Measurements from ENCODE around the gene OTOF. TPM values are rescaled to one million over a fixed set of nuclear protein-coding genes. Genes with fewer than 3 reads are reported as not detected.

The OTOF gene
- total RNA-seq, 1 donor = 0.27 TPM

- no peak for DNase-seq (ENCODE audit: low read depth in 2 of 3, low spot score in 2 of 3)
Observed at GRCh38 chr2:26454561-26455001, 23.3 kb downstream of the OTOF start.

- no peak for DNase-seq (ENCODE audit: low read depth in 2 of 3, low spot score in 2 of 3)
Observed at GRCh38 chr2:26453421-26454329, 24.2 kb downstream of the OTOF start.

DNA sequence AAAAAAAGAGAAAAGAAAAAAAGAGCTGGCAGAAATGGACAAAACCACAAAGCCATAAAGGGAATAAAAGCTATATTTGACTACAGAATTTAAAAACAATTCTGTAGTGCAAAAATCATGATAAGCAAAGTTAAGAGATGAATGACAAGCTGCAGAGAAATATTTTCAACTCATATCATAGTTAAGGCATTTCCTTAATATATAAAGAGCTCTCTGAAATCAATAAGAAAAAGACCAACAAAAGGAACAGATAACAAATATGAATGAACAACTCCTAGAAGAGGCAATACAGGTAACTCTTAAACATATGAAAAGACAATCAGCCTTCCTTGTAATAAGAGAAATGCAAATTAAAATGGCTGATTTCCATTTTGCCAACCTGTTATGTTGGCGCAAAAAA lies 26.2 kb downstream of the OTOF start:
- DNase-seq (ENCODE audit: low read depth in 2 of 3, low spot score in 2 of 3) = no peak

GRCh38 chr2:26450031-26450635 lies 27.8 kb downstream of the OTOF start:
- no peak for DNase-seq (ENCODE audit: low read depth in 2 of 3, low spot score in 2 of 3)

DNA sequence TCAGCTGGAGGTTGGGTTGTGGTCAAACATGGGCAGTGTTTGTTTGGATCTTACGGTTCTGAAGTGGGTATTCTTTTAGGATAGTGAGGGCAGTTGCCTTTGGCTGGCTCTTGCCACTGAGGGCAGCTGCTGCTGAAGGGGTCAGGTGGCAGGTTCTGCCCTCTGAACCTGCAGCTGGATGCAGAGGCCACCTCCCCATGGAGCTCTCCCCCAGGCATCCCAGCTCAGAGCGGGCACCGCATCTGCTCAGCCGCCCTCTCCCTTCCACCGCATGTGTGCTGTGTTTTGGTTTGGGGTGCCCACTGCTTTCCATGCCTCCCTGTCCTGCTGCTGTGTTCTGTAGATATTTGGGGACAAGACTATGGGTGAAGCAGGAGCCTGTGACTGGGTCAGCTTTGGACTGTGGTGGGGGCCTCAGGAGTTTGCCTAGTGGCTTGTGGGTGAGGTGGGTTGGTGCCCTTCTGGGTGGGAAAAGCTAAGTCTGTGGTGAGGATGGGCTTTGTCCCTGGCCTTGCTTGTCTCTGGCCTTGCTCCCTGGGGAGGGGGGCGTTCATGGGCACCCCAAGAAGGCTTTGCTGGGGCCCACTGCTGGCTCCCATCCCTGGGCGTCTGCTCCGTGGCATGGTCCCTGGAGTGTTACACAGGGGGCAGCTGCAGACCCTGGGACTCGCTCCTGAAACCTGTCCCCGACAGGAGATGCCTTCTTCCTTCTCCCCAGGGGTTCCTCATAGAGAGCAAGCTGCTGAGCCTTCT lies 28.5 kb downstream of the OTOF start:
- DNase-seq (ENCODE audit: low read depth in 2 of 3, low spot score in 2 of 3) = no peak

GRCh38 chr2:26448651-26449050 lies 29.3 kb downstream of the OTOF start:
- no peak for DNase-seq (ENCODE audit: low read depth in 2 of 3, low spot score in 2 of 3)

GRCh38 chr2:26444236-26444635 lies 33.7 kb downstream of the OTOF start:
- DNase-seq (ENCODE audit: low read depth in 2 of 3, low spot score in 2 of 3) = no peak

GRCh38 chr2:26442707-26443106 lies 35.2 kb downstream of the OTOF start:
- DNase-seq (ENCODE audit: low read depth in 2 of 3, low spot score in 2 of 3) = no peak

DNA sequence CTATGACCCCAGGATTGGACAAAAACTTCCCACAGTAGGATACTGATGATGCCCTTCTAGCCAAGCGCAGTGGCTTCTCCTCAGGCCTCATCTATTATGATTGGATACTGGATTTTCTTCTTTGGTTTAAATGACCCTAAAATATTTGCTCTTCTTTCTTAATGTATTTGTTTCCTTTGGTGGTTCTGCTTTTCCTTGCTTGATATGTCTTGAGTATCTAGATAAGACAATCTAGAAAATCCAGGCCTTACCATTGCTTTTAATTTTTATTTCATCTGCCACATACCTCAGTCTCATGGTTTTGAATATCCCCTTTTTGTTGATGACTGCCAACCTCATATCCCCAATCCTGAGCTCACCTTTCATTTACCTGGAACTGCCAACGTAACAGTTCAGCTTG lies 35.6 kb downstream of the OTOF start:
- DNase-seq (ENCODE audit: low read depth in 2 of 3, low spot score in 2 of 3) = peak in 1 of 3 donors; percentile 41

DNA sequence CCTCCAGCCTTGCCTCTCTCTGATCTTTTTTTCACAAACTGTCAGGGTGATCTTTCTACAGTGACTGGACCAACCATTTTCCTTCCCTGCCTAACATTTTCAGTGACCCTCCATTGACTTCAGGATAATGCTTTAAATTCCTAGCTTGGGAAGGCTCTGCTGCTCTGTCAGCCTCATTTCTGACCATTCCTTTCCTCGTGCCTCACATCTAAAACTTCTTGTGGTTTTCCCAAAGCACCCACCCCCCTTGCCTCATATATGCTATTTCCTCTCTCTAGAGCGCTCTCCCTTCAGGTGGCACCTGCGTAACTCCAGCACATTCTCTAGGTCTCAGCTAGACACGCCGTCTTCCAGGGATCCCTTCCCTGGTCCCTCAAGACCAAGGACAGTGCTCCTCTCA lies 39.0 kb downstream of the OTOF start:
- no peak for DNase-seq (ENCODE audit: low read depth in 2 of 3, low spot score in 2 of 3)

- DNase-seq (ENCODE audit: low read depth in 2 of 3, low spot score in 2 of 3) = no peak
Observed at GRCh38 chr2:26438526-26438925, 39.4 kb downstream of the OTOF start.

DNA sequence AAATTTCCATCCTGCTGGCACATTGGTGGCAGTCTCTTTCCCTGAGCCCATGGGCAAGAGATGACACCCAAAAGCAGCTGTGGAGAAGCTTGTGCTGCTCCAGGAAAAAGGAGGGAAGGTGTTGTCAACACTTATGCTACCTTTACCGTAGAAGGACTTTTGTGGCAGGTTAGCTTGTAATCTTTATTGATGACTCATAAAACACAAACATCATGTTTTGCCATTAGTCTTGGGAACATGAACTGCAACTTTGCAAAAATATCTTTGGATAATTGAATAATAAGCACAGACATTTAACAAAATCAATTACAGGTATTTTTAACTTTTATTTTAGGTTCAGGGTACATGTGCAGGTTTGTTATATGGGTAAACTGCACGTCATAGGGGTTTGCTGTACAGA lies 42.8 kb downstream of the OTOF start:
- DNase-seq (ENCODE audit: low read depth in 2 of 3, low spot score in 2 of 3) = no peak

DNA sequence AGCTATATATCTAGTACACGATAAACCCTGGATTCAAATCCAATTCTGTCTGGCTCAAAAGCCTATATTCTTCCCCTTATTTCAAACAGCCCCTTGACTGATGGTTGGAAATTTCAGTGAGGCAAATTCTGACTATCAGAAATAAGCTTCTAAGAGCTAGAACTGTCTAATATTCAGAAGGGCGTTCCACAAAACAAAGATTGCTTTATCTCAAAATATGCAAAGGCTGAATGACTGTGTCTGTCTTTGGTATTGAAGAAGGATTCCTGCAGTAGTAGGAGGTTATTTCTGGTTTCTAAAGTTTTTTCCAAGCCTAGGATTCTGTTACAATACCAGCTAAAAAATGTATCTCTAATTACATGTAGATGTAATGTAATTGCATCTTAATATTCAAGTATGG lies 45.1 kb downstream of the OTOF start:
- DNase-seq (ENCODE audit: low read depth in 2 of 3, low spot score in 2 of 3) = no peak

- no peak for DNase-seq (ENCODE audit: low read depth in 2 of 3, low spot score in 2 of 3)
Observed at GRCh38 chr2:26432363-26432762, 45.6 kb downstream of the OTOF start.

DNA sequence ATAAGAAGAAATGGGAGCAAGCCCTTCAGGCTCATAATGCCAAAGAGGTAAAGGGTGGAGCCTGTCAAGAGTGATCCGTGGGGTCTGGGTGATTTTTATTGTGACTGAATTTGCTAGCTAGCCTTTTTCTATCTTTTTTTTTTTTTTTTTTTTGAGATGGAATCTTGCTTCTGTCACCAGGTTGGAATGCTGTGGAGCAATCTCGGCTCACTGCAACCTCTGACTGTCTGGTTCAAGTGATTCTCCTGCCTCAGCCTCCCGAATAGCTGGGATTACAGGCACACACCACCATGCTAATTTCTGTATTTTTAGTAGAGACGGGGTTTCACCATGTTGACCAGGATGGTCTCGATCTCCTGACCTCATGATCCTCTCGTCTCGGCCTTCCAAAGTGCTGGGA lies 47.1 kb downstream of the OTOF start:
- no peak for DNase-seq (ENCODE audit: low read depth in 2 of 3, low spot score in 2 of 3)

DNA sequence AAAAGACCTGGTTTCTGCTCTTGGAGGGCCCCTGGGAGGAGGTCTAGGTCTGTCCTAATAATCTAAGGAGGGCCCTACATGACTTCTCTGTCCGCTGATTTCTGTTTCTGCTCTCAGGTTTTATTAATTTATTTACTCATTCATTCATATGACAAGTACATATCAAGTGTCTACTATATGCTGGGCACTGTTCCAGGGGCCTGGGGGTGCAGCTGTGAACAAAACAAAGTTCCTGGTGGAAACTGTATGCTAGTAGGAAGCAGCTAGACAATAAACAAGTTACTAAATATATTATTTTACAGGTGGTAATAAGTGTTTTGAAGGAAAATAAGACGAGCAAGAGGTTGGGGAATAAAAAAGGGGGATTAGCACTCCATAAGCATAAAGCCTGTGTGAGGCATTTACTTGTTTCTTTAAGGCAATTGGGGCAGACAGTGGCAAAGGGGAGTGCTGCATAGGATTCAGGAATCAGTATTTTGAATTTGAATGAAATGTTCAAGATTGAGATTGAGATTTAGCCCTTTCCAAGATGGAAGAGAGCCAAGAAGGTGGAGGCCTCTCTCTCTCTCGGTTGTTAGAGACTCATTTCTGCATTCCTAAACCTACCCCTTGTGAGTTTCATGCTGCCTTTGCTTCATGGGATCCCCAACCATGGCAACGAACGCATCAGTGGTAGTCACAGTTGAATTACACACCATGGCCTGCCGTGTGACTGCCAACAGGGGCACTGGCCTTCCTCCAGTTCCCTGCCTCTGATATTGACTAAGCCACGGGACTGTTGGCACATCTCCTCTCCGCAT lies 47.9 kb downstream of the OTOF start:
- no peak for DNase-seq (ENCODE audit: low read depth in 2 of 3, low spot score in 2 of 3)

DNA sequence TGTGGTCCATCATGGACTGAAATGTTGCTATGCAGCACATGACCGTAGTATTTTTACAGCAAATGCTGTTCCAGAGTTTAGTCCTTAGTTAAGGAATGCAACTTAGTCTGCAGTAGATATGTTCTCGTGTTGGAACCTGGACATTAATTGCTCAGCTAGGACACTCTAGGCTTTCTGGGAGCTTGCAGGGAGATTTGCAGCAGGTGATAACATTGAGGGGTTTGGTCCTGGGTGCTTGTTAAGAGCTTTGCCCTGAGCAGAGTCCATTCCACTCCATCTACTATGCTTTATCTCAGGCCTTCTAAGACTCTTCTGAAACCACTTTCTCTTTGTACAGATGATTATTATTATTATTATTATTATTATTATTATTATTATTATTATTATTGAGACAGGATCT lies 49.1 kb downstream of the OTOF start:
- DNase-seq (ENCODE audit: low read depth in 2 of 3, low spot score in 2 of 3) = no peak

- DNase-seq (ENCODE audit: low read depth in 2 of 3, low spot score in 2 of 3) = no peak
Observed at GRCh38 chr2:26424221-26424620, 53.7 kb downstream of the OTOF start.

GRCh38 chr2:26423750-26424149 lies 54.2 kb downstream of the OTOF start:
- DNase-seq (ENCODE audit: low read depth in 2 of 3, low spot score in 2 of 3) = no peak

DNA sequence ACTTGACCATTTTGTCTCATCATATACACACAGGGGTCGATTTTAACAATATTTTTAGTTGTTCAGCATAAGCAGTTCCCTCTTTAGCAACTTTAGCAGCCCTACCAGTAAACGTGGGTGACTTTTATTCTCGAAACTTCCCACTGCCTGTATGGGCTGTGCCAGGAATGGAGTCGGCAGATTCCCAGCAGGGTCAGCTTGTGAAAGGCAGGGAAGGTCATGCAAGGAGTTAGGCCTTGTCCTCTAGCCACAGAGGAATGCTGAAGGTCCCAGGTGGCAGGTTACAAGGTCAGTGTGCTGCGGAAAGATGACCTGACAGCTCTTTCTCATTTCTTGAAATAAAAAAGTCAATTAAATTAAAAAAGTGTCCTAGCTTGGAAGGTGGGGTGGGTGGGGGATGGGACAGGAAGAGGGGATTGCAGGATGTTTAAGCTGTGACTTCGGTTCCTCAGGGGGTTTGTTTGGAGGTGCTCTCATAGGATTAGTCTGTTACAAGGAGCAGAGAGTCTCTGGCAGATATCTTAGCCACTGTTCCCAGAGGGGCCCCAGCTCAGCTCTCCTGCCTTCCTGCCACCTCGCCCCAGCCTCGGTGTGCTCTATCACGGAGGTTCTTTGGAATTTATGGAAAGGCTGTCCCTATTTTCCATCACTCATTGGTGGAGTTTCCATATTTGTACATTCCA lies 54.8 kb downstream of the OTOF start:
- DNase-seq (ENCODE audit: low read depth in 2 of 3, low spot score in 2 of 3) = no peak

Measured in hematopoietic multipotent progenitor cell (in vitro differentiated cells).